HepG2 (cell line): Measurements from ENCODE around the gene MSANTD2. TPM values are rescaled to one million over a fixed set of nuclear protein-coding genes. Genes with fewer than 3 reads are reported as not detected.

Experiments
- ATAC-seq: fragments of 200-7000 bp; cut with Tn5 transposase; 3 replicates; pipeline ENCODE4 v1.9.1; 2020; ENCODE audit warnings: mild to moderate bottlenecking, moderate library complexity
- BruUV-seq: library from RNA; stranded (reverse); fragments of 400-500 nt; replicated peaks from 2 replicates; lab custom pipeline; 2021; lab: Mats Ljungman, UMichigan
- CTCF ChIA-PET: fragments of 300-600 bp; formaldehyde crosslinking; extraction: SDS; loops from one replicate; lab custom pipeline; 2021; ENCODE audit warnings: low total read pairs, inconsistent platforms, low intra/inter-chr PET ratio; lab: Yijun Ruan, JAX
- POLR2A ChIA-PET: fragments of 350-600 bp; sonication (Branson Sonifier 250); formaldehyde crosslinking; loops from one replicate; lab custom pipeline; 2020; ENCODE audit warnings: antibody characterized with exemption, inconsistent platforms; lab: Yijun Ruan, JAX
- DNase-seq: peaks from one replicate; pipeline ENCODE4 v3.0.0-alpha.2; 2015; ENCODE audit warnings: low spot score
- FAIRE-seq: peaks from 3 replicates; lab custom pipeline; 2011; peaks lifted over from hg19 to GRCh38; lab: Jason Lieb, UNC
- H2AFZ ChIP-seq: one replicate; pipeline ENCODE4 v1.6.1; 2011; ENCODE audit warnings: low read length, inconsistent platforms
- H3K27ac ChIP-seq: fragments of 300-600 bp; 3 replicates; pipeline ENCODE4 v1.8.0; 2011; ENCODE audit warnings: mixed run types, mild to moderate bottlenecking, mixed read lengths, low read length, inconsistent platforms; ENCODE audit not compliant: insufficient read depth; ENCODE audit errors: extremely low read length
- H3K27me3 ChIP-seq, 2 experiments: fragments of 200-600 bp in 1 of 2; 2 replicates in 1 of 2; 3 replicates in 1 of 2; pipeline versions ENCODE4 v1.6.0 to v1.8.0; 2011; ENCODE audit warnings: low read length in 2 of 2, mild to moderate bottlenecking in 2 of 2, moderate library complexity in 2 of 2, inconsistent platforms in 1 of 2; ENCODE audit not compliant: insufficient read depth in 2 of 2, control insufficient read depth in 1 of 2
- H3K36me3 ChIP-seq, 2 experiments: fragments of 200-600 bp in 1 of 2; replicated peaks in 1 of 2; 2 replicates in 1 of 2; 3 replicates in 1 of 2; pipeline versions ENCODE4 v1.5.1 to v1.8.0; 2011; ENCODE audit warnings: low read length in 2 of 2, inconsistent platforms in 1 of 2; ENCODE audit not compliant: insufficient read depth in 2 of 2, control insufficient read depth in 1 of 2
- H3K4me1 ChIP-seq: 2 replicates; pipeline ENCODE4 v1.5.1; 2012; ENCODE audit warnings: low read length, inconsistent platforms; ENCODE audit not compliant: insufficient read depth
- H3K4me2 ChIP-seq: 2 replicates; pipeline ENCODE4 v1.6.0; 2011; ENCODE audit warnings: low read depth, low read length, inconsistent platforms
- H3K4me3 ChIP-seq, 3 experiments: fragments of 200-600 bp in 1 of 3; sonication (generic), shearing (Covaris generic) in 1 of 3; replicated peaks in 1 of 3; 2 replicates each; pipeline ENCODE4 v1.5.1; 2011 to 2016; ENCODE audit warnings: low read length in 3 of 3, inconsistent platforms in 2 of 3, low read depth in 2 of 3, mild to moderate bottlenecking in 2 of 3, control low read depth in 1 of 3, mixed read lengths in 1 of 3; ENCODE audit not compliant: insufficient read depth in 1 of 3
- H3K79me2 ChIP-seq: one replicate; pipeline ENCODE4 v1.6.1; 2011; ENCODE audit warnings: low read length, inconsistent platforms; ENCODE audit not compliant: insufficient read depth
- H3K9ac ChIP-seq: 2 replicates; pipeline ENCODE4 v1.6.0; 2011; ENCODE audit warnings: mild to moderate bottlenecking, low read depth, low read length, inconsistent platforms; ENCODE audit not compliant: insufficient read depth
- H3K9me3 ChIP-seq: 2 replicates; pipeline ENCODE4 v1.5.1; 2012; ENCODE audit warnings: mild to moderate bottlenecking, low read length
- H4K20me1 ChIP-seq: 2 replicates; pipeline ENCODE4 v1.6.0; 2011; ENCODE audit warnings: inconsistent platforms, mild to moderate bottlenecking, low read length, moderate library complexity; ENCODE audit not compliant: insufficient read depth
- AGO2 ChIP-seq: fragments of 200-400 bp; formaldehyde crosslinking; optimal IDR thresholded peaks from 2 replicates; pipeline ENCODE3; 2017; ENCODE audit warnings: mild to moderate bottlenecking, low read depth, low read length, moderate library complexity
- ARID4A ChIP-seq: sonication (generic); formaldehyde crosslinking; IDR thresholded peaks from 2 replicates; pipeline ENCODE4 v1.5.0; 2020; ENCODE audit warnings: mild to moderate bottlenecking, missing genetic modification reagents, borderline replicate concordance
- E2F1 ChIP-seq: sonication (generic); formaldehyde crosslinking; IDR thresholded peaks from 2 replicates; pipeline ENCODE4 v1.5.0; 2020; ENCODE audit warnings: missing genetic modification reagents
- GZF1 ChIP-seq: sonication (generic); formaldehyde crosslinking; IDR thresholded peaks from 2 replicates; pipeline ENCODE4 v1.5.1; 2020; ENCODE audit warnings: mild to moderate bottlenecking, missing genetic modification reagents
- NONO ChIP-seq, 2 experiments: fragments of 450-650 bp in 1 of 2; sonication (generic) in 1 of 2; formaldehyde crosslinking in 1 of 2; IDR thresholded peaks in 1 of 2; conservative IDR thresholded peaks in 1 of 2; 2 replicates each; pipeline versions ENCODE4 v1.6.1 to v1.8.0; 2017 to 2022; ENCODE audit warnings: mild to moderate bottlenecking in 1 of 2, missing genetic modification reagents in 1 of 2, moderate library complexity in 1 of 2
- POLR2A ChIP-seq, 2 experiments: IDR thresholded peaks; 2 replicates each; pipeline ENCODE4 v1.6.1; 2011; ENCODE audit warnings: low read depth in 2 of 2, low read length in 2 of 2, mild to moderate bottlenecking in 1 of 2, moderate library complexity in 1 of 2; ENCODE audit not compliant: insufficient read depth in 1 of 2
- SP4 ChIP-seq: sonication (generic); formaldehyde crosslinking; IDR thresholded peaks from 2 replicates; pipeline ENCODE4 v1.8.1; 2023; ENCODE audit warnings: mild to moderate bottlenecking, missing genetic modification reagents
- ZNF251 ChIP-seq: sonication (generic); formaldehyde crosslinking; IDR thresholded peaks from 2 replicates; pipeline ENCODE4 v1.9.0; 2021; ENCODE audit warnings: mild to moderate bottlenecking, missing genetic modification reagents
- ZNF292 ChIP-seq: sonication (generic); formaldehyde crosslinking; IDR thresholded peaks from 2 replicates; pipeline ENCODE4 v1.8.1; 2022; ENCODE audit warnings: mild to moderate bottlenecking, low read depth, missing genetic modification reagents, borderline replicate concordance
- ZNF326 ChIP-seq: sonication (generic); formaldehyde crosslinking; IDR thresholded peaks from 2 replicates; pipeline ENCODE4 v1.4.0; 2020; ENCODE audit warnings: missing genetic modification reagents, borderline replicate concordance
- ZNF33A ChIP-seq: sonication (generic); formaldehyde crosslinking; IDR thresholded peaks from 2 replicates; pipeline ENCODE4 v1.5.1; 2020; ENCODE audit warnings: missing genetic modification reagents, mild to moderate bottlenecking, moderate library complexity, borderline replicate concordance
- ZNF513 ChIP-seq: sonication (generic); formaldehyde crosslinking; conservative IDR thresholded peaks from 2 replicates; pipeline ENCODE4 v1.5.0; 2020; ENCODE audit warnings: missing genetic modification reagents
- ZNF547 ChIP-seq: sonication (generic); formaldehyde crosslinking; IDR thresholded peaks from 2 replicates; pipeline ENCODE4 v1.5.1; 2020; ENCODE audit warnings: mild to moderate bottlenecking, missing genetic modification reagents
- ZNF782 ChIP-seq: sonication (generic); formaldehyde crosslinking; IDR thresholded peaks from 2 replicates; pipeline ENCODE4 v1.4.0; 2020; ENCODE audit warnings: missing genetic modification reagents, mild to moderate bottlenecking, borderline replicate concordance
- WGBS: methylation state at CpG from one replicate; pipeline ENCODE4 v1.1.6; 2017; ENCODE audit warnings: low lambda C conversion rate; 5-methylcytosine and 5-hydroxymethylcytosine counted together
- in situ Hi-C: cut with HindIII; loops from 2 replicates; pipeline ENCODE4 v1.10.0; 2017; ENCODE audit warnings: low pct_unique_long_range_greater_than_20kb; ENCODE audit not compliant: extremely low pct_ligation_motif_present
- intact Hi-C: fragments of 100-400 bp; cut with micrococcal nuclease; formaldehyde crosslinking; loops from one replicate; pipeline ENCODE4 v1.10.0; 2022; ENCODE audit not compliant: unreplicated experiment
- polyA plus RNA-seq, 8 experiments: library from polyadenylated mRNA; depleted of rRNA in 3 of 8; stranded (reverse) in 7 of 8; unstranded in 1 of 8; fragments of >200 nt; fragmentation: Illumina TruSeq in 4 of 8; extraction: Trizol in 4 of 8; gene quantifications; 2 replicates each; pipeline versions ENCODE4 v1.2.1 to v1.2.3, GENCODE V29; 2011 to 2016; ENCODE audit warnings: low read depth in 4 of 8, missing spikeins in 1 of 8, mixed read lengths in 1 of 8; ENCODE audit not compliant: insufficient read depth in 1 of 8
- total RNA-seq, 5 experiments: library from RNA; depleted of rRNA; stranded (reverse); fragments of >200 nt; fragmentation: Illumina TruSeq; extraction: Trizol; gene quantifications; 2 replicates each; pipeline ENCODE4 v1.2.3, GENCODE V29; 2016; ENCODE audit warnings: low read depth in 1 of 5

Gene MSANTD2
- total and polyA plus RNA-seq, 2 of the 13 experiments (the other 11 are each of a cell fraction or from before 2014, with no cell fraction given): 8.7 to 10.1 TPM

- ATAC-seq (no peak), DNase-seq (no peak), FAIRE-seq (no peak)
- Histone ChIP-seq H2AFZ (no peak overlapping the region), H3K9me3 (no peaks in the 10 kb centered on the region), H3K27ac (no peak overlapping the region), H3K4me3 (no peak overlapping the region), H3K4me2 (no peak overlapping the region), H3K36me3 (no peaks in the 10 kb centered on the region), H3K27me3 (peaks cover 0 to 17% of the 10 kb centered on the region in 2 experiments; a peak in 2 of 5 replicates), H4K20me1 (no peaks in the 10 kb centered on the region), H3K9ac (no peak overlapping the region), H3K79me2 (no peaks in the 10 kb centered on the region), H3K4me1 (peaks cover 9% of the 10 kb centered on the region)
- POLR2A ChIA-PET: no interaction called here
- in situ Hi-C loops (no loop called here), intact Hi-C loops (no loop called here)
- 4% methylated on average over 1 of the region's 1 CpG for WGBS
- CTCF ChIA-PET: no interaction called here
- BruUV-seq: no TSS peak
- no peak for TF ChIP-seq ZNF292 (CRISPR knock-in tag)
- TF ChIP-seq AGO2: no peak
- TF ChIP-seq NONO (IDR thresholded peaks at IDR 0.05): no peak
- TF ChIP-seq NONO (CRISPR knock-in tag; conservative IDR thresholded peaks at IDR 0.05): no peak
- TF ChIP-seq ZNF33A (CRISPR knock-in tag): no peak
- no peak for TF ChIP-seq ZNF251
- TF ChIP-seq SP4 (CRISPR knock-in tag): no peak
- no peak for TF ChIP-seq ZNF326
- no peak for TF ChIP-seq ZNF513 (CRISPR knock-in tag)
- no peak for TF ChIP-seq ARID4A
- no peak for TF ChIP-seq ZNF782 (CRISPR knock-in tag)
- no peak for TF ChIP-seq POLR2A (IDR thresholded peaks at IDR 0.05; ENCODE audit: insufficient read depth in 1 of 2, low read depth in 2 of 2, low read length in 2 of 2)
- TF ChIP-seq E2F1: no peak
- no peak for TF ChIP-seq GZF1 (CRISPR knock-in tag)
- no peak for TF ChIP-seq ZNF547
These were observed 12.7 kb upstream of the MSANTD2 start for GRCh38 chr11:124812876-124813275.
